IPS-15b (cell line): ENCODE results near the gene FBXL14.
A peak's percentile ranks its signal among the peaks of the same experiment; 100 is the strongest.

Experiments used
- H3K27me3 ChIP-seq: one replicate; pipeline ENCODE4 v1.6.1; 2013; ENCODE audit warnings: low read length; ENCODE audit not compliant: control insufficient read depth, insufficient read depth
- H3K36me3 ChIP-seq: one replicate; pipeline ENCODE4 v1.6.1; 2013; ENCODE audit warnings: low read length; ENCODE audit not compliant: control insufficient read depth, insufficient read depth
- H3K4me1 ChIP-seq: one replicate; pipeline ENCODE4 v1.6.1; 2013; ENCODE audit warnings: mild to moderate bottlenecking, low read length; ENCODE audit not compliant: control insufficient read depth, insufficient read depth
- H3K4me3 ChIP-seq: one replicate; pipeline ENCODE4 v1.5.1; 2013; ENCODE audit warnings: low read depth, low read length
- H3K9ac ChIP-seq: one replicate; pipeline ENCODE4 v1.6.1; 2013; ENCODE audit warnings: low read depth, mild to moderate bottlenecking, low read length
- H3K9me3 ChIP-seq: one replicate; pipeline ENCODE4 v1.6.1; 2013; ENCODE audit warnings: mild to moderate bottlenecking, low read length; ENCODE audit not compliant: control insufficient read depth, insufficient read depth

The FBXL14 gene

GRCh38 chr12:1534748-1535147 is 59.6 kb downstream of the FBXL14 start:
- Histone ChIP-seq H3K36me3 (no peaks in the 10 kb centered on the region), H3K4me1 (no peaks in the 10 kb centered on the region), H3K9me3 (no peaks in the 10 kb centered on the region), H3K27me3 (peaks cover 35% of the 10 kb centered on the region), H3K4me3 (no peak overlapping the region), H3K9ac (no peak overlapping the region)

DNA sequence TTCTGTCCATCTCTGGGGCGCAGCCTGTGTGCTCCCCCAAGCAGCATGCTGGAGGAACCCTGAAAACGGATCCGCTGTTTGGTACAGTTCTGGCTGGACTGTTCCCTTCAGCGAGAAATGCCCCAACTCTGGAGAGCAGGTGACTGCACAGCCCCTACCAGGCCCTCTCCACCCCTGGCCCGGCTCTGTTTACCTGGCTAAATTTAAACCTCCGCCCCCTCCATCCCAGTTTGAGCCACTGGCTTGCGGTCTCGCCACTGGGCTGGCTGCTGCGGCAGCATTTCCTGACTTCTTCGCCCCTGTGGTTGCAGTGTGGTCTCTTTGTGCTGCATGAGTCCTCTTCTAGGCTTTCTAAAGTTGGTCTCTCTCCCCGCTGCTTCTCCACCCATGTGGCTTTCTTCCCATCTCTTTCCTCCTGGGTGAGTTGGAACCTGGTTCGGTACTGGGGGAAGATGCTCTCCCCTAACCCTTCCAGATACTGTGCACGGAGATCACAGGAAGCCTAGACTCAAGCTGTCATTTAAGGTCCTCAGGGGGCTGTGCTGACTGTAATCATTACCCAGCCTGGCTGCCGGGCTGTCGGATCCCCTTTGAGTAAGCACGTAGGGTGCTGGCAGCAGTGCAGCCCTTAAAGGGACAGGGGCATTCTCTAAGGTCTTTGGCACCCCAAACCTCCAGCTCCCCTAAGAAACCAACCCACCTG is 60.6 kb downstream of the FBXL14 start:
- no peak overlapping the region for H3K4me3 ChIP-seq
- peaks cover 4% of the 10 kb centered on the region for H3K4me1 ChIP-seq
- no peaks in the 10 kb centered on the region for H3K36me3 ChIP-seq
- H3K9me3 ChIP-seq, result no peaks in the 10 kb centered on the region
- no peak overlapping the region for H3K9ac ChIP-seq
- H3K27me3 ChIP-seq, result peaks cover 45% of the 10 kb centered on the region

GRCh38 chr12:1533205-1533601 is 61.2 kb downstream of the FBXL14 start:
- H3K27me3 ChIP-seq, result peaks cover 50% of the 10 kb centered on the region

GRCh38 chr12:1532375-1533165 is 61.8 kb downstream of the FBXL14 start:
- H3K4me1 ChIP-seq, result peaks cover 4% of the 10 kb centered on the region
- H3K27me3 ChIP-seq, result peaks cover 57% of the 10 kb centered on the region
- no peak overlapping the region for H3K4me3 ChIP-seq
- H3K9me3 ChIP-seq, result no peaks in the 10 kb centered on the region
- H3K9ac ChIP-seq, result no peak overlapping the region
- no peaks in the 10 kb centered on the region for H3K36me3 ChIP-seq

More at GRCh38 chr12:1533205-1533601, 61.2 kb downstream of the FBXL14 start:
- Histone ChIP-seq H3K4me3 (no peak overlapping the region), H3K4me1 (peaks cover 4% of the 10 kb centered on the region), H3K36me3 (no peaks in the 10 kb centered on the region), H3K9ac (no peak overlapping the region), H3K9me3 (no peaks in the 10 kb centered on the region)

- no peak overlapping the region for H3K9ac ChIP-seq
- H3K4me1 ChIP-seq, result peaks cover 4% of the 10 kb centered on the region
- no peaks in the 10 kb centered on the region for H3K9me3 ChIP-seq
- no peaks in the 10 kb centered on the region for H3K36me3 ChIP-seq
- peak overlapping the region; percentile 54 for H3K4me3 ChIP-seq
- peaks cover 62% of the 10 kb centered on the region for H3K27me3 ChIP-seq
These were observed 62.6 kb downstream of the FBXL14 start for GRCh38 chr12:1531654-1532374.

DNA sequence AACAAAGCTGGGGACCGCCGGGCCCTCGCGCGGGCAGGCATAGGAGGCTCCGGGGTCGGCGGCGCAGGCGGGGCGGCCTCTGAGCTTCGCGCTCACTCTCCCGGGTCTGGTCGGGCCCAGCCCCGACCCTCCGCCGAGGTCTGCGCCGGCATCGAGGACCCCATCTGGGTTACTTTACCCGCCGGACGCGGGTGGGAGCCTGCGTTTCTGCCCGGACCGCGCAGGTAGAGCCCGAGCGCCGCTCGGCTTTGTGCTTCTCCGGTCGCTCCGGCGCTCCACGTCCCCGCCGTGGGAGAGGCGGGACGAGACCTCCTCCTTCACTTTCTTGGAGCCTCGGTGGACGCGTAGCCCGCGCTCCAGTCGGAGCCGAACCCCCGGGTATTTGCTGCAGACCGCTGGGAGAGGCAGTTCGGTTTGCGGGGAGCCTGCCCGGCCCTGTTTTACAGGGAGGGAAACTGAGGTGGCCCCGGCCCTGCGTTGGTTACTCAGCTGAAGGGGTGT is 63.2 kb downstream of the FBXL14 start:
- peak overlapping the region; percentile 54 for H3K4me3 ChIP-seq
- no peaks in the 10 kb centered on the region for H3K36me3 ChIP-seq
- no peak overlapping the region for H3K9ac ChIP-seq
- H3K9me3 ChIP-seq, result no peaks in the 10 kb centered on the region
- peaks cover 4% of the 10 kb centered on the region for H3K4me1 ChIP-seq
- peaks cover 65% of the 10 kb centered on the region for H3K27me3 ChIP-seq

DNA sequence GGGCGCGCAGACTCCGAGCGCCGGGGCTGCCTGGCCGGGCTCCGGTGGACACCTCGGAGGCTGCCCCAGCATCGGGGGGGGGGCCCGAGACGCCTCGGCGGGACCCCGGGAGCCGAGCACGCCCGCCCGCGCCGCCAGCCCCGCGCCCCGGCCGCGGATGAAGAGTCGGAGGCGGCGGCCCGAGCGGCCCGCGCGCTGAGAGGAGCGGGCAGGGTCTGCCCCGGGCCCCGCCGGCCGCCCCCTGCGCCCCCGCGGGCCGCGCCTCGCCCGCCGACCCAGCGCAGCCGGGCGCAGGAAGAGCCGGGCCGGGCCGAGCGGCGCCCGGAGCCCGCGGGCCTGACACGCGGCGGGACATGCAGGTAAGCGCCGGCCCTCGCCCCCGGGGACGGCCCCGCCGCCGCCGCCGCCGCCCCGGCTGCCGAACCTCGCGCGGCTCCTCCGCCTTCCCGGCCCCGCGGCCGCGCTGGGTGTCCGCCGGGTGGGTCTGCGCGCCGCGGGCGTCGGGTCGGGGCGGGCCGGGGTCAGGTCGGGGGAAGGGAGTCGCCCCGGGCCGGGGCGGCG is 63.7 kb downstream of the FBXL14 start:
- Histone ChIP-seq H3K4me1 (peaks cover 4% of the 10 kb centered on the region), H3K27me3 (peaks cover 63% of the 10 kb centered on the region), H3K4me3 (no peak overlapping the region), H3K9me3 (no peaks in the 10 kb centered on the region), H3K36me3 (no peaks in the 10 kb centered on the region), H3K9ac (no peak overlapping the region)

DNA sequence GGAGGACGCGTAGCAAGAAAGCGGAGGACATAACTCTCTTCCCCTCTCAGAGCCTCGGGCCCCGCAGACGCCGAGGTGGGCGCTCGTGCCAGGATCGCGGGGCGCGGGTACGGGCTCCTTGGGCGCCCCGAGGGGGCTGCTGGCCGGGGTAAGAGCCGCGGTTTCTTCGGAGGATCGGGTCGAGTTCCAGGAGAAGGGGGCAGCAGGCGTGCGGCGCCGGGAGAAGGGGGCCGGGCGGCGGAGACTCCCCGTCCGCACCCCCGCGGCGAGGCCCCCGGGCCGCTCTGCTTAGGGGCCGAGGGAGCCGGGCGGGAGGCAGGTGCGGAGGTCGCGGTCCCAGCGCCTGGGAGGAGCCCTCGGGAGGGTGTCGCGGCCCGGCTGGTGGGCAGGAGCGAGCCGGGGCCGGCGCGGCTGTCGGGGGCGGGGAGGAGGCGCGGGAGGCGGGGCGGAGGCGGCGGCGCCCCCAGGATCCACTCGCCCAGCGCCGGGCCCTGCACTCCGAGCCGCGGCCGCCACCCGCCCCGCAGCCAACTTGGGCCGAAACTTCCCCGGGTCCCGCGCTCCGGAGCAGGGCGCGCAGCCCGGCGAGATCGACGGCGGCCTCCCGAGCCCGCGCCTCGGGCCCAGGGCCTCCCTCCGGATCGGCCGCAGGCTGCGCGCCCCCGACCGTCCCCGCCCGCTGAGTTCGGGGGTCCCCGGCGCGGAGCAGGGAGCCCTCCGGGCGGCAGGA is 64.4 kb downstream of the FBXL14 start:
- Histone ChIP-seq H3K36me3 (no peaks in the 10 kb centered on the region), H3K9me3 (no peaks in the 10 kb centered on the region), H3K27me3 (peaks cover 67% of the 10 kb centered on the region), H3K9ac (no peak overlapping the region), H3K4me1 (peaks cover 4% of the 10 kb centered on the region), H3K4me3 (peak overlapping the region; percentile 54)

GRCh38 chr12:1529228-1529861 is 65.0 kb downstream of the FBXL14 start:
- H3K36me3 ChIP-seq, result no peaks in the 10 kb centered on the region
- no peak overlapping the region for H3K9ac ChIP-seq
- peaks cover 71% of the 10 kb centered on the region for H3K27me3 ChIP-seq
- peak overlapping the region; percentile 54 for H3K4me3 ChIP-seq
- peaks cover 4% of the 10 kb centered on the region for H3K4me1 ChIP-seq
- H3K9me3 ChIP-seq, result no peaks in the 10 kb centered on the region

- Histone ChIP-seq H3K27me3 (peaks cover 70% of the 10 kb centered on the region), H3K9me3 (no peaks in the 10 kb centered on the region), H3K36me3 (no peaks in the 10 kb centered on the region), H3K4me3 (no peak overlapping the region), H3K9ac (no peak overlapping the region), H3K4me1 (peaks cover 7% of the 10 kb centered on the region)
These were observed 65.6 kb downstream of the FBXL14 start for GRCh38 chr12:1528791-1529190.
